HepG2 (cell line): Measurements from ENCODE around the gene SPEM2. TPM values are rescaled to one million over a fixed set of nuclear protein-coding genes. Genes with fewer than 3 reads are reported as not detected.

Source experiments
- ATAC-seq: fragments of 200-7000 bp; cut with Tn5 transposase; 3 replicates; pipeline ENCODE4 v1.9.1; 2020; ENCODE audit warnings: mild to moderate bottlenecking, moderate library complexity
- BruUV-seq: library from RNA; stranded (reverse); fragments of 400-500 nt; replicated peaks from 2 replicates; lab custom pipeline; 2021; lab: Mats Ljungman, UMichigan
- CTCF ChIA-PET: fragments of 300-600 bp; formaldehyde crosslinking; extraction: SDS; loops from one replicate; lab custom pipeline; 2021; ENCODE audit warnings: low total read pairs, inconsistent platforms, low intra/inter-chr PET ratio; lab: Yijun Ruan, JAX
- POLR2A ChIA-PET: fragments of 350-600 bp; sonication (Branson Sonifier 250); formaldehyde crosslinking; loops from one replicate; lab custom pipeline; 2020; ENCODE audit warnings: antibody characterized with exemption, inconsistent platforms; lab: Yijun Ruan, JAX
- DNase-seq: peaks from one replicate; pipeline ENCODE4 v3.0.0-alpha.2; 2015; ENCODE audit warnings: low spot score
- FAIRE-seq: peaks from 3 replicates; lab custom pipeline; 2011; peaks lifted over from hg19 to GRCh38; lab: Jason Lieb, UNC
- H2AFZ ChIP-seq: one replicate; pipeline ENCODE4 v1.6.1; 2011; ENCODE audit warnings: low read length, inconsistent platforms
- H3K27ac ChIP-seq: fragments of 300-600 bp; 3 replicates; pipeline ENCODE4 v1.8.0; 2011; ENCODE audit warnings: mixed run types, mild to moderate bottlenecking, mixed read lengths, low read length, inconsistent platforms; ENCODE audit not compliant: insufficient read depth; ENCODE audit errors: extremely low read length
- H3K27me3 ChIP-seq, 2 experiments: fragments of 200-600 bp in 1 of 2; 2 replicates in 1 of 2; 3 replicates in 1 of 2; pipeline versions ENCODE4 v1.6.0 to v1.8.0; 2011; ENCODE audit warnings: low read length in 2 of 2, mild to moderate bottlenecking in 2 of 2, moderate library complexity in 2 of 2, inconsistent platforms in 1 of 2; ENCODE audit not compliant: insufficient read depth in 2 of 2, control insufficient read depth in 1 of 2
- H3K36me3 ChIP-seq, 2 experiments: fragments of 200-600 bp in 1 of 2; replicated peaks in 1 of 2; 2 replicates in 1 of 2; 3 replicates in 1 of 2; pipeline versions ENCODE4 v1.5.1 to v1.8.0; 2011; ENCODE audit warnings: low read length in 2 of 2, inconsistent platforms in 1 of 2; ENCODE audit not compliant: insufficient read depth in 2 of 2, control insufficient read depth in 1 of 2
- H3K4me1 ChIP-seq: 2 replicates; pipeline ENCODE4 v1.5.1; 2012; ENCODE audit warnings: low read length, inconsistent platforms; ENCODE audit not compliant: insufficient read depth
- H3K4me2 ChIP-seq: 2 replicates; pipeline ENCODE4 v1.6.0; 2011; ENCODE audit warnings: low read depth, low read length, inconsistent platforms
- H3K4me3 ChIP-seq, 3 experiments: fragments of 200-600 bp in 1 of 3; sonication (generic), shearing (Covaris generic) in 1 of 3; replicated peaks in 1 of 3; 2 replicates each; pipeline ENCODE4 v1.5.1; 2011 to 2016; ENCODE audit warnings: low read length in 3 of 3, inconsistent platforms in 2 of 3, low read depth in 2 of 3, mild to moderate bottlenecking in 2 of 3, control low read depth in 1 of 3, mixed read lengths in 1 of 3; ENCODE audit not compliant: insufficient read depth in 1 of 3
- H3K79me2 ChIP-seq: one replicate; pipeline ENCODE4 v1.6.1; 2011; ENCODE audit warnings: low read length, inconsistent platforms; ENCODE audit not compliant: insufficient read depth
- H3K9ac ChIP-seq: 2 replicates; pipeline ENCODE4 v1.6.0; 2011; ENCODE audit warnings: mild to moderate bottlenecking, low read depth, low read length, inconsistent platforms; ENCODE audit not compliant: insufficient read depth
- H3K9me3 ChIP-seq: 2 replicates; pipeline ENCODE4 v1.5.1; 2012; ENCODE audit warnings: mild to moderate bottlenecking, low read length
- H4K20me1 ChIP-seq: 2 replicates; pipeline ENCODE4 v1.6.0; 2011; ENCODE audit warnings: inconsistent platforms, mild to moderate bottlenecking, low read length, moderate library complexity; ENCODE audit not compliant: insufficient read depth
- CREB3 ChIP-seq: sonication (generic); formaldehyde crosslinking; IDR thresholded peaks from 2 replicates; pipeline ENCODE4 v1.5.0; 2020; ENCODE audit warnings: missing genetic modification reagents
- RFX3 ChIP-seq: IDR thresholded peaks from 2 replicates; pipeline ENCODE4 v1.6.1; 2016; ENCODE audit warnings: missing biosample characterization, missing genetic modification reagents
- ZNF362 ChIP-seq: sonication (generic); formaldehyde crosslinking; IDR thresholded peaks from 2 replicates; pipeline ENCODE4 v1.4.0; 2020; ENCODE audit warnings: missing genetic modification reagents, mild to moderate bottlenecking, borderline replicate concordance
- ZNF430 ChIP-seq: sonication (generic); formaldehyde crosslinking; IDR thresholded peaks from 2 replicates; pipeline ENCODE4 v1.9.0; 2021; ENCODE audit warnings: mild to moderate bottlenecking, missing genetic modification reagents
- ZNF530 ChIP-seq: sonication (generic); formaldehyde crosslinking; IDR thresholded peaks from 2 replicates; pipeline ENCODE4 v1.5.0; 2020; ENCODE audit warnings: low read depth, mild to moderate bottlenecking, missing genetic modification reagents
- WGBS: methylation state at CpG from one replicate; pipeline ENCODE4 v1.1.6; 2017; ENCODE audit warnings: low lambda C conversion rate; 5-methylcytosine and 5-hydroxymethylcytosine counted together
- in situ Hi-C: cut with HindIII; loops from 2 replicates; pipeline ENCODE4 v1.10.0; 2017; ENCODE audit warnings: low pct_unique_long_range_greater_than_20kb; ENCODE audit not compliant: extremely low pct_ligation_motif_present
- intact Hi-C: fragments of 100-400 bp; cut with micrococcal nuclease; formaldehyde crosslinking; loops from one replicate; pipeline ENCODE4 v1.10.0; 2022; ENCODE audit not compliant: unreplicated experiment
- polyA plus RNA-seq, 8 experiments: library from polyadenylated mRNA; depleted of rRNA in 3 of 8; stranded (reverse) in 7 of 8; unstranded in 1 of 8; fragments of >200 nt; fragmentation: Illumina TruSeq in 4 of 8; extraction: Trizol in 4 of 8; gene quantifications; 2 replicates each; pipeline versions ENCODE4 v1.2.1 to v1.2.3, GENCODE V29; 2011 to 2016; ENCODE audit warnings: low read depth in 4 of 8, missing spikeins in 1 of 8, mixed read lengths in 1 of 8; ENCODE audit not compliant: insufficient read depth in 1 of 8
- total RNA-seq, 5 experiments: library from RNA; depleted of rRNA; stranded (reverse); fragments of >200 nt; fragmentation: Illumina TruSeq; extraction: Trizol; gene quantifications; 2 replicates each; pipeline ENCODE4 v1.2.3, GENCODE V29; 2016; ENCODE audit warnings: low read depth in 1 of 5

Gene SPEM2
- total and polyA plus RNA-seq, 2 of the 13 experiments (the other 11 are each of a cell fraction or from before 2014, with no cell fraction given): not detected

GRCh38 chr17:7391307-7391706, 34.1 kb upstream of the SPEM2 start:
- Histone ChIP-seq H2AFZ (no peak overlapping the region), H3K9ac (no peak overlapping the region), H3K27ac (no peak overlapping the region), H4K20me1 (no peaks in the 10 kb centered on the region), H3K4me3 (no peak overlapping the region), H3K9me3 (no peaks in the 10 kb centered on the region), H3K4me2 (no peak overlapping the region), H3K27me3 (no peaks in the 10 kb centered on the region), H3K36me3 (peaks cover 0 to 2% of the 10 kb centered on the region in 2 experiments; a peak in 2 of 5 replicates), H3K79me2 (no peaks in the 10 kb centered on the region), H3K4me1 (peaks cover 14% of the 10 kb centered on the region)
- in situ Hi-C loops: no loop called here
- POLR2A ChIA-PET: no interaction called here
- WGBS: 91% methylated on average over 2 of the region's 2 CpGs
- FAIRE-seq: no peak
- intact Hi-C loops: no loop called here
- BruUV-seq: no TSS peak
- no peak for DNase-seq
- no peak for ATAC-seq
- CTCF ChIA-PET: no interaction called here
- TF ChIP-seq ZNF530 (CRISPR knock-in tag) (no peak), ZNF362 (no peak), RFX3 (no peak), ZNF430 (CRISPR knock-in tag) (no peak), CREB3 (no peak)
